HG03066 (cell line): ENCODE data around the gene TC2N.
"Not testable (repeated sequence)": the region's sequence is repeated elsewhere in the genome, so short reads cannot be mapped to it uniquely, and the experiment has no call there.

Experiments
- ATAC-seq: cut with Tn5 transposase; IDR thresholded peaks from one replicate; pipeline ENCODE4 v1.9.1; 2021; ENCODE audit warnings: low read depth; ENCODE audit not compliant: unreplicated experiment

The TC2N gene

DNA sequence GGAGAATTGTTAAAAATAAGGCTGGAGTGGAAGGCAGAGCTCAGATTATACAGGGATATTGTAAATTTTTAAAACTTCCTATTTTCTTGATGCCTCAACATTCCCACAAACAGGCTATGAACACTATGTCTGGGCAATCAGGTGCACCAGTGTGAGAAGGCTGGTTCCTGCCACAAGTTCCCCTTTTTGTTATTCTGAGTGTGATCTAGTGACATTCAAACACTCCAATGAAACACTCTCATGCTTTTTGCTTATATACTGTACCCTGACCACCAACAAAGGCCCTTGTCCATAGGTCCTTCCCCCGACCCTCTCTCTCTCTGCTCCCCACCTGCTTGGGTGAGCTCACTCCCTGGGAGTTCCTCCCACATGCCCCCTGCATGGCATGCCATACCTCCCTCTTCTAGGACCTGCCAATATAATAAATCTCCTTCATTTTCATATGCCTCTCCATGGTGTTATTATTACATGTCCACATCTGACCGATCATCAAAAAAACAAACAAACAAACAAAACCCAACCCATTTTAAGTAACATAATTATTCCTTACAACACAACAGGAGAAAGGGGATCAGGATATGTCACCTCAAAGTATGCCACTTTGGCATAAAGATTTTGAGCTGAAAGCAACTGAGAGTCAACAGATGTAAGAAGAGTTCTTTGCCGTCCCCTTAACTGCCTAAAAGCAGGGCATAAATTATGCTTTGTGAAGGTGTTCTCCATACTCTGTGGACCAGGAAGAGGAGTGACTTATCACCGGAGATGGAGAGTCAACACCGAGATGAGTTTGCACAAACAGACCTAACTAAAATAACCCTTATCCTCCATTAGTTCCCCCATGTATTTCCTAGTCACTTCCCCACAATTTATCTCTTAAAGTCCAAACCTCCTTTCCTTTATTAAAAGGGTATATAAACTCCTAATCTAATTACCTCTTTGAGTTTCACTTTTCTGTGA, 92.9 kb downstream of the TC2N start:
- no peak for ATAC-seq

DNA sequence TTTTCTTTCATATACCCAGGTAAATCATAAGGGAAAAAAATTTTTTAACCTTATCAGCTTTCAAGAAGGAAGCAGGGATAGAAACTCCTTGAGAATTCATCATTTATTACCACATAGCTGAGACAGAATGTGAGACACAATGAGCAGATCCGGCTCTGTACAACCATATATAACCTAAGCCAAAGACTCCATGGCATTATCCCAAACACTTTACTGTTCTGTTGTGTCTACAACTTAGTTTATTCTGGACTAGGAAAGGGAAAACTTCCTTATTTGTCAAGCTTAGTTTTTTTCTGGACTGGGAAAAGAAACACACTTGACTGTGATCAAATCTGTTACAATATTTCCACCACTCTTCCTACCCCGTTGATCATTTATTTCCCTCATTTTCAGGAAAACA, 97.2 kb downstream of the TC2N start:
- no peak for ATAC-seq

DNA sequence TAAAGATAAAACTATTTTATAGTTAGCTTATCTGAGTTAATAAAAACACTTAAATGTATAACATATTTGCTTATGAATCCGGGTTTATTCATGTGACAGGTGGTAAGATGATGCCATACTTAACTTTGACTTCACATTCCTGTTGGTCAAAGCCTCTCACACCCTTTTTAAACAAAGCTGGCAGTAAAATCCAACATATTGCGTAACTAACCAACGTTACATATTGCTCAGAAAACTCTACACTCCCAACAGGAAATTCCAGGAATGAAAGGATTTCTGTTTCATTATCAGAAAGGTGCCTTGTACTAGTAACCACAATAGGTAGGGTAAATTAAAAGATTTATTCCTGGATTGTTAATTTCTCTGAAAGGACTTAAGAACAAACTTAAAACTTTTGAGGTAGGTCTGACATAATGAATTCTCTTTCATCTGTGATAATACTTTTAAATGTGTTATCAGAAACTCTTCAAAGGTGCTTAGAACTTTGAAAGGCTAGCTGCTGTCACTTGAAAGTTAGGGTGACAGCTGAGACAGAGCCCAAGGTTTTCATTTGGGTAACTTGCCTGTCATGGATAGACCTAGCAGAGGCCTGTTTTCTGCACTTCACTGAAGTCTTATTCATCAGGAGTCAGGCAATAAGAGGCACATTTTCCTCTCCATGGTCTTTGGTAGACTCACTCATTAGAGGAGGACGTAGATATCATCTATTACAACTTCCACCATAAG, 111.6 kb downstream of the TC2N start:
- no peak for ATAC-seq

DNA sequence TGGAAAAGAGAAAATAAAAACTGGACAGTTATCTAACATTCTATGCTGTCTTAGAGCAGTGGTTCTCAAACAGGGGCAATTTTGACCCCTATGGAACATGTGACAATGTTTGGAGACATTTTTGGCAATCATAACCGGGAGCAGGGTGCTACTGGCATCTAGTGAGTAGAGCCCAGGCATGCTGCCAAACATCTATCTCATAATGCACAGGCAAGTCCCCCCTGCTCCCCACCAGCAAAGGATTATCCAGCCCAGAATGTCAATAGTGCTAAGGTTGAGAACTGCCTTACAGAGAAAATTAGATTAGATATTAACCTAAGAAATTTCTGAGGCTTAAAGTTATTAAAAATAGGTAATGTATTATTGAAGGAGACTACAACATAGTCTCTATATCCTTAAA, 112.5 kb downstream of the TC2N start:
- ATAC-seq: no peak

DNA sequence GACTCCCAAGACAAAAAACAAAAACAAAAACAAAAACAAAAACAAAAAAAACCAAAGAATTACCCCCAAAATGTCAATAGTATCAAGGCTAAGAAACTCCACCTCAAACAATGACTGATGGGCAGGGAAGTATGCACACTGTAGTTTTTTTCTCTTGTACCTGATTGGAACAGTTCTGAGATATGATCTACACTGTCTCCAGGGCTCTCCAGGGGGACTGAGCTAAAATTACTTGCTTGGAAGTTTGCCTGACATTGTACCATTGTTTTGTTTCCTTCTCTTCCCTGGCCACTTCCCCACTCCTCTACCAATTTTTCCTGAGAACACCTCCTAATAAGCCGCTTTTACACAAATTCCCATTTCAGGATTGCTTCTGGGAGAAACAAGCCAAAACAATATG, 113.2 kb downstream of the TC2N start:
- no peak for ATAC-seq

DNA sequence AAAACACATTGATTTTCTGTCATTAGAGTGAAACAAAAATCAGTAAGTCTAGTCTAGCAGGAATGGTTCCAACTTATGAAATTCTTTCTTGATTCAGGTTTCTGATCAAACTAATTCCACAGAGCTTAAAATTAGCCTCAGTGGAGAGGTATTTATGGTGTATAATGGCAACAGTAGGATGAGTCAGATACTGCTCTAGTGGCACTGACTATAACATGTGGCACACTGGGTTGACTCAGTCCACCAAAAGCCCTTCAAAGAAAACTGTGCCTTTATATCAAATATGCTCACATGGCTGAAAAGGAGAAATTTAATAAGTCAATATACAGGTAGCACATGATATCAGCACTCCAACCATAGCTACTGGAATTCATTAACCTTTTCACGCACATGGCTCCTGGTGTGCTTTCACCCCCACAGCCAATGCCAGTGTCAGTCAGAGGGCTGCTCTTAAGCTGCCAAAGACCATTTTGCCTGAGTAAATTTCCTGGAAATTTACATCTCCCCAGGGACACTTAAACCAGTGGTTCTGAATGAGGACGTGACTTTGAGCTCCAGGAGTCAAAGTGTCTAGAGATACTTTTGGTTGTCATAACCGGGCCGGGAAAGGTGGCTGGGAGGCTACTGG, 113.7 kb downstream of the TC2N start:
- ATAC-seq: no peak

DNA sequence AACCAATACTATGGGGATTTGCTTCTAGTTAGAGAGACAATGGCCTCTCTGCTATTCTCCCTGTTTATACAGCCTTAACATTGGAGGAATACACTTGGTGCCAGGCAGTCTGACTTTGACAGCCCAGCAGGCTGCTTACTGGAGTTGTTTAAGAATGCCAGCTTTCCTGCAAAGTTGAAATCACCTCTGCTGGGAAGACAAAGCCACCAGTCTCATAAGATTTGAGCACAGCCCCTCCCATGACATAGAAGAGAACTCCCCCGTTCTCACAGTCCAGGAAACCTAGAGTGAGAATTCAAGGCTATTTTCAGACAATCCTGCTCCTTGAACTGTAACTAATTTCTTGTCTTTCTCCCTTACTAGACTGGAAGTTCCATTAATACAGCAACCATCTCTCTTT, 114.4 kb downstream of the TC2N start:
- ATAC-seq: no peak

DNA sequence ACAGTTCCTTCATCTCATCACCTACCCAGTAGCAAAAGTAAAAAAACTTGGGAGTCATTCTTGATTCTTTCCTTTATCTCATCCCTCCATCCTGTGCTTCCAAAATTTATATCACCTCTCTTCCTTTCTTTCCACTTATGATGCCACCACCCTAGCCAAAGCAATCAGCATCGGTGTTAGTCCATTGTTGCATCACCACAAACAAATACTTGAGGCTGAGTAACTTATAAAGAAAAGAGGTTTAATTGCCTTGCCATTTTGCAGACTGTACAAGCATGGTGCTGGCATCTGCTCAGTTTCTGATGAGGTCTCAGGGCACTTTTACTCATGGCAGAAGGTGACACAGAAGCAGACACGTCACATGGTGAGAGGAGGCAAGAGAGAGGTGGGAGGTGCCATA, 115.6 kb downstream of the TC2N start:
- ATAC-seq: no peak

DNA sequence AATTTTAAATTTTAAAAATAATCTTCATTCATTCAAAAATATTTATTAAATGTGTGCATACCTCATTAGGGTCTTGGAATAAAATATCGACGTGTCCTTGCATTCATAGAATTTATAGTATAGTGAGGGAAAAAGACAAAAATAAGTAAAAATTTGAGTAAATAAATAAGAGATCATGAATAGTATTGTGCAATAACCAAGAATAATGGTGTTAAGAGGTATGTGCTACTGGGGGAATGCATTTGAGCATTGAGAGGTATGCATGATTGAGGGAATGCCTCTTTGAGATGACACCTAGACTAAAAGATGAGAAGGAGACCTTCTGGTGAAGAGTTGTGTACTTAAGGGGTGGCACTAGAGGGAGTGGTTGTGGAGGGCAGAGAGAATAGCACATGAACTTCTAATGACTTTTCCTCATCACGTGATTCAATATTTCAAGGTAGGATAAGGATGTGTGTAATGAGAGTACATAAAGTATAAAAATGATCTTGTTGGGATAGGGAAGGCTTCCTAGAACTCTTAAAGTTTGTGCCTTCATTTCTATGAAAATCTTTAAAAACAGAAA, 116.6 kb downstream of the TC2N start:
- no peak for ATAC-seq

DNA sequence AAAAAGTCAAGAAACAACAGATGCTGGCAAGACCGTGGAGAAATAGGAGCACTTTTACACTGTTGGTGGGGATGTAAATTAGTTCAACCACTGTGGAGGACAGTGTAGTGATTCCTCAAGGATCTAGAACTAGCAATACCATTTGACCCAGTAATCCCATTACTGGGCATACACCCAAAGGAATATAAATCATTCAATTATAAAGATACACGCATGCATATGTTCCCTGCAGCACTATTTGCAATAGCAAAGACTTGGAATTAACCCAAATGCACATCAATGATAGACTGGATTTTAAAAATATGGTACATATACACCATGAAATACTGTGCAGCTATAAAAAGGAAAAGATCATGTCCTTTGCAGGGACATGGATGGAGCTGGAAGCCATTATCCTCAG, 117.5 kb downstream of the TC2N start:
- ATAC-seq: no peak

DNA sequence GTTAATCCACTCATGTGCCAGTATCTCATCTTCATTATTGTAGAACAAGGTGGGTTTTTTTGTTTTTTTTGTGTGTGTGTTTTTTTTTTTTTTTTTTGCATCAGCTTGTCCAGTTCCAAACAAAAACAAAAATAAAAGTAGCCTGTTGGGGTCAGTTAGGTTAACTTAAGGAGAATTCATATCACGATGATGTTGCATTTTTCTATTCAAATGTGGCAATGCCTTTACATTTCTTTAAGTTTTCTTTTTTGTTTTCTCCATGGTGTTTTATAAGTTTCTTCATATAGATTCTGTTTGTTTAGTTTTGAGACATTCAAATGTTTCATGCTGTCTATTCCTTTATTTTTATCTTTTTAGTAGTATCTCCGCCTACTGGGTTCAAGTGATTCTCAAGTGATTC, 119.3 kb downstream of the TC2N start:
- no peak for ATAC-seq

DNA sequence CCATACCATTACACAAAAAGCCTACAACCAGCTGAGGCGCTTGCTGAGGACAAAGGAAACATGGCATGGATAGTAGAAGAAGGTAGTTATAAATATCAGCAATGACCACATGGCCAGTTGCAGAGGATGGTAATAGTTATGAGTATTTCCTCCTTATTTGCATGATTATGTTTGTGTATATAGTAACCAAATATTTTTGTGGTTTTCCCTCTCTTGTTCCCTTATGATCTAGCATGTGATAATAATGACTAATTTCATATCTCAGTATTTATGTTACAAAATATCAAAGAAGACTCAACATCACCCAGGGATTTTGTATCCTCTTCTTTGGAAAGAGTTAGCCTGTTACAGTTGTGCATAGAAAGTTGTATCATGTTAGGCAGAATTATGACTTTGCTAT, 122.0 kb downstream of the TC2N start:
- ATAC-seq: no peak

DNA sequence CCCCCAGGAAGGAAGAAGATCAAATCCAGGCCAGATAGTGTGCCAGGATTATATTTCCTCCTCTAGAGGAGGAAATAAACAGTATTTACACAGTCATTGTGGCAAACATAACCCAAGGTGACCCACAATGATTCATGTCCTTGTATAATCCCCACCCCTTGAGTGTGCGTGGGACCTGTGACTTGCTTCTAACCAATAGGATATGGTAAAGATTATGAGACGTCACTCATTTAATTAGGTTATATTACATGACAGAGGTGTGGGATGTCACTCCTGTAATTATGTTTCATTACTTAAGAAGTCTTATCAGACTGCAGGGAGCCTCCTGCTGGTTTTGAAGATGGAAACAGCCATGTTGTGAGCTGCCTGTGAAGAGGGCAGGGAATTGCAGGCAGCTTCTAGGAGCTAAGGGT, 123.3 kb downstream of the TC2N start:
- no peak for ATAC-seq

DNA sequence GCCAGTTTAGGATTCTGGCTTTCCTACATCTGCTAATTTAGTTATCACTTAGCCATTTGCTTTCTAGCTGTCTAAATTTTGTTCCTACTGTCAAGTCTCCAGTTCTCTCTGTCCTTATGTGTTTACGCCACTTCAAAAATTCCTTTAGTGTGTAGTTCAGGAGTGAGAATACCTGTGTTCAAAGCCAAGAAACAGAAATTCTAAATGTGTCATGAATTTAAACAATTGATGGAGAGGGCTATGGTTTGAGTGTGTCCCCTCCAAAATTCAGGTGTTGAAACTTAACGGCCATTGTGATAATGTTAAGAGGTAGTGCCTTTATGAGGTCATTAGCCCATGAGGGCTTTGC, 124.1 kb downstream of the TC2N start:
- ATAC-seq: no peak

DNA sequence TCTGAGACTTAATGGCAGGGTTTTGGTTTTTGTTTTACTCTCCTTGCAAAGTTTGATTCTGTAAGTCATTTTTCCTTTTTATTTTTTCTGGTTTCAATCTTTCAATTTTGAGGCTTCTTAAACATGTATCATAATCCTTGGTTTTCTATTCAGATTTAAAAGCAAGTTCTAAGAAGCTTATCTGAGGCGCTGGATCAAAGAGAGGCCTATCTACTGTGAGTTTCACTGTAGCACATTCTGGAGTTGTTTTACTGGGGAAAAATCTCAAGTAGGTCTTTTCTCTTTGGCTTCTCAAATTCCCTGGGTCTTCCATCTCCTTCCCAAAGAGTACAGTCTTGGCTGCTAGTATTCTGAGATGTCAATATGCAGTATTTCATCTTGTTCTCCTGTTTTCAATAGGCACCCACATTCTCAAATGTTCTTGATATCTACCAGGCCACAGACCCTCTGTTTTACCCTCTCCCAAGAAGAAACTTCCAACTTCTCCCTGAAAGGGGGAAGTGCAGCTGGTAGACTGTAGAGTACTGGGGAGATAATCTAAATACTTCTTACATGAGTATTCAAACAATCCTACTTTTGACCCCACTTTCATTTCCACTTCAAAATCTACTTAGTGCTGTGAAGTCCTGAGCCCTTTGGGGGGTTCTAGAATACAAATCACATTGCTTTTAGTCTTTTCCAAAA, 124.6 kb downstream of the TC2N start:
- no peak for ATAC-seq

DNA sequence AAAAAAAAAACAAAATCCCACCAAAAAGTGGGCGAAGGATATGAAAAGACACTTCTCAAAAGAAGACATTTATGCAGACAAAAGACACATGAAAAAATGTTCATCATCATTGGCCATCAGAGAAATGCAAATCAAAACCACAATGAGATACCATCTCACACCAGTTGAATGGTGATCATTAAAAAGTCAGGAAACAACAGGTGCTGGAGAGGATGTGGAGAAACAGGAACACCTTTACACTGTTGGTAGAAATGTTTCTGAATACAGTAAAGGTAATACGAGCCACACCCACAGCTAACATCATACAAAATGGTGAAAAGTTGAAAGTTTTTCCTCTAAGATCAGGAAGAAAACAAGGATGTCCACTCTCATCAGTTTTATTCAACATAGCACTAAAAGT, 127.5 kb downstream of the TC2N start:
- ATAC-seq: not testable (repeated sequence)

DNA sequence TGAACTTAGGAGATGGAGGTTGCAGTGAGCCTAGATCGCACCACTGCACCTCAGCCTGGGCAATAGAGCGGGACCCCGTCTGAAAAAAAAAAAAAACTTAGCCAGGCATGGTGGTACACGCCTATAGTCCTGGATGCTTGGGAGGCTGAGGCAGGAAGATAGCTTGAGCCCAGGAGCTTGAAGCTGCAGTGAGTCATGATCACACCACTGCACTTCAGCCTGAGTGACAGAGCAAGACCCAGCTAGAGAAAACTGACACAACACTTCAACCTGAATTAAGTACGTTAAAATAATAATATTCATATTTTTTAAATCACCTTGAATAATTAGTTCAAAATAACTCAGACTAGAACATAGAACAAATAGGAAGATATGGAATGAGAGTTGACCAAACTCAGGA, 129.7 kb downstream of the TC2N start:
- no peak for ATAC-seq

DNA sequence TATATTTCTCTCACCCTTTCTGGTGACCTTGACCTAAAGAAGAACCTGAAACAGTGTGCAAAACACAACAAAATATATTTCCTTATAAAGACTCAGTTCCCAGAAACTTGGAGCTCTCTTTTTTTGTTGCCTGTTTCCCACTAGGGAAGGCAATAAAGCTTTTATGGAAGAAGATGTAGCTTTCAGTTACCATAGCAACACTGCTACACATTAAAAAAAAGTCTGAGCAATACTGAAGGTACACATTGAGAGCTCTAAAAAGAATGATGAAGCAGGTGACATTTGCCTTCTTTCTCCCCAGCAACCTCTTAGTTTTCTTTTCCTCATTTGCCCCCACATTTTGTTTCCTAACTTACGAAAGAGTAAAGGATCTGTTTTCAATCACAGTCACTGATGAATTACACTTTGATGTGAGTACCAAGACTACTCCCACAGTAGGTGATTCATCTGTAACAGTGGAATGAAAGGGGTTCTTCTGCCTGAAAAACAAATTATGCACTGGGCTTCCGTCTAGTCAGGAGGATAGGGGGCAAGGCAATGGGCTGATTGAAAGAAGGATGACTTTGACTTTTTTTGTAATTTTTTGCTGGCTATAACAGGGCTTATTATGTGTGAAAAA, 134.4 kb downstream of the TC2N start:
- ATAC-seq: no peak

DNA sequence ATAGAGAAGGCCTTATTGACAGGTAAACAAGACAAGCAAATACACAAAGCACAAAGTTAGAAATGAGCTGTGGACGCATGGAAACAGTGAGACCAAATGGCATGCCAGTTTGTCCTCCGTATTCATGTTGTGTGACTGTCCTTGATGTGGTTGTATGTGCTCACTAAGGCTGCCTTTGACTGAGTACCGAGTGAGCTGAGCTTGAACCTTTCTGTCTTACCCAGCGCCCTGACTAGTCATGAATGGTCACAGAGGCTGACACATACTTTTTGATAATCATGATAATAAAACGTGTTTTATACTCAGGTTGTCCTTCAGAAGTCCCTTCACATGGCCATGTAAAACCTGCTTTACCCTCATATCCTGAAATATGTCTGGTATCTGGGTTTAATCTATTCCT, 134.9 kb downstream of the TC2N start:
- no peak for ATAC-seq

DNA sequence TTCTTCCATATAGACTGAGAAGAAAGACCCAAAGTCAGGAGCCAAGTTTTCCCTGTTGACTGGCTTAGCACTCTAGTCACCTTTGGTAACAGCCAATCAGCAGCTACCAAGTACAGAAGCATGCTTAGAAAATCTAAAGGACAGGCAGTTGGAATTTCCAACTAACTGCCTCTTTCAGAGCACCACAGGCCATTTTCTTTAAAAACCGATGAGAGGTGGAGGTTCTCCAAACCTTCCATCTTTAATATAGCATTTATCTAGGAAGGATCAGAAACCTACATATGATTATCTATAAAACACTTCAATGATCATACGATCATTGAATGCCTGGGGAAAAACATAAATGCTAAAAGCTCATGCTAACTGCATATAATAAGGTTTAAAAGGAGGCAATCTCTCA, 135.3 kb downstream of the TC2N start, which contains the start of gene CATSPERB:
CATSPERB (minus strand) TSS at position 101 of the 400 bp plus-strand sequence. CDS start 2,607 bp downstream, outside the sequence.
- no peak for ATAC-seq
